H9 (cell line): Measurements from ENCODE around the gene CLEC16A. TPM values are rescaled to one million over a fixed set of nuclear protein-coding genes. Genes with fewer than 3 reads are reported as not detected.

Source experiments
- DNase-seq: peaks from one replicate; pipeline ENCODE4 v3.0.0-alpha.2; 2017
- H2AFZ ChIP-seq: one replicate; pipeline ENCODE4 v1.6.1; 2013; ENCODE audit warnings: mild to moderate bottlenecking, low read length, control low read depth, moderate library complexity
- H2AK5ac ChIP-seq: 2 replicates; pipeline ENCODE4 v1.6.1; 2013; ENCODE audit warnings: low read length, control low read depth, mixed read lengths; ENCODE audit not compliant: insufficient read length
- H2BK120ac ChIP-seq: one replicate; pipeline ENCODE4 v1.6.1; 2013; ENCODE audit warnings: low read depth, mild to moderate bottlenecking, low read length, control low read depth, inconsistent platforms; ENCODE audit not compliant: poor library complexity, severe bottlenecking
- H2BK12ac ChIP-seq: 2 replicates; pipeline ENCODE4 v1.6.1; 2013; ENCODE audit warnings: low read length, control low read depth, mixed read lengths, low read depth; ENCODE audit not compliant: insufficient read length
- H2BK15ac ChIP-seq: 2 replicates; pipeline ENCODE4 v1.6.1; 2013; ENCODE audit warnings: low read depth, low read length, control low read depth
- H2BK20ac ChIP-seq: one replicate; pipeline ENCODE4 v1.6.1; 2013; ENCODE audit warnings: low read depth, mild to moderate bottlenecking, low read length, control low read depth, inconsistent platforms; ENCODE audit not compliant: poor library complexity, severe bottlenecking
- H2BK5ac ChIP-seq: 2 replicates; pipeline ENCODE4 v1.6.1; 2013; ENCODE audit warnings: low read length, control low read depth, mixed read lengths; ENCODE audit not compliant: insufficient read length
- H3K14ac ChIP-seq: 2 replicates; pipeline ENCODE4 v1.6.1; 2013; ENCODE audit warnings: low read length, control low read depth; ENCODE audit not compliant: insufficient read depth
- H3K18ac ChIP-seq: 2 replicates; pipeline ENCODE4 v1.6.1; 2013; ENCODE audit warnings: low read depth, mild to moderate bottlenecking, mixed read lengths, low read length, control low read depth; ENCODE audit not compliant: insufficient read length
- H3K23ac ChIP-seq: 2 replicates; pipeline ENCODE4 v1.6.1; 2013; ENCODE audit warnings: low read length, control low read depth, mixed read lengths, low read depth; ENCODE audit not compliant: insufficient read length
- H3K23me2 ChIP-seq: 2 replicates; pipeline ENCODE4 v1.6.1; 2013; ENCODE audit warnings: low read depth, mild to moderate bottlenecking, mixed read lengths, low read length, control low read depth; ENCODE audit not compliant: insufficient read length, poor library complexity, severe bottlenecking
- H3K27ac ChIP-seq: 2 replicates; pipeline ENCODE4 v1.5.1; 2013; ENCODE audit warnings: low read length, control low read depth, mixed read lengths, low read depth; ENCODE audit not compliant: insufficient read length
- H3K27me3 ChIP-seq: 2 replicates; pipeline ENCODE4 v1.6.1; 2013; ENCODE audit warnings: low read length, control low read depth, inconsistent platforms; ENCODE audit not compliant: insufficient read depth
- H3K4ac ChIP-seq: 2 replicates; pipeline ENCODE4 v1.6.1; 2013; ENCODE audit warnings: low read depth, mild to moderate bottlenecking, control low read depth, inconsistent platforms, low read length, moderate library complexity
- H3K4me1 ChIP-seq: 2 replicates; pipeline ENCODE4 v1.6.1; 2013; ENCODE audit warnings: low read length, control low read depth, inconsistent platforms; ENCODE audit not compliant: insufficient read depth
- H3K4me2 ChIP-seq: 2 replicates; pipeline ENCODE4 v1.6.1; 2013; ENCODE audit warnings: low read length, control low read depth, mixed read lengths; ENCODE audit not compliant: insufficient read length, insufficient read depth
- H3K56ac ChIP-seq: 2 replicates; pipeline ENCODE4 v1.6.1; 2013; ENCODE audit warnings: low read depth, mild to moderate bottlenecking, mixed read lengths, low read length, control low read depth; ENCODE audit not compliant: insufficient read length
- H3K79me1 ChIP-seq: 2 replicates; pipeline ENCODE4 v1.6.1; 2013; ENCODE audit warnings: low read depth, mild to moderate bottlenecking, moderate library complexity, low read length, control low read depth, inconsistent platforms; ENCODE audit not compliant: insufficient read depth, poor library complexity, severe bottlenecking
- H3K79me2 ChIP-seq: 2 replicates; pipeline ENCODE4 v1.6.1; 2013; ENCODE audit warnings: low read length, control low read depth, inconsistent platforms; ENCODE audit not compliant: insufficient read depth
- H3K9ac ChIP-seq: 2 replicates; pipeline ENCODE4 v1.6.1; 2013; ENCODE audit warnings: low read length, control low read depth, mixed read lengths; ENCODE audit not compliant: insufficient read length; ENCODE audit errors: extremely low read depth
- H3K9me3 ChIP-seq: one replicate; pipeline ENCODE4 v1.6.1; 2013; ENCODE audit warnings: low read depth, low read length, inconsistent platforms; ENCODE audit not compliant: control insufficient read depth
- H3T11ph ChIP-seq: one replicate; pipeline ENCODE4 v1.6.1; 2013; ENCODE audit warnings: mild to moderate bottlenecking, low read length, control low read depth, inconsistent platforms
- H4K20me1 ChIP-seq: one replicate; pipeline ENCODE4 v1.6.1; 2013; ENCODE audit not compliant: control insufficient read depth, insufficient read length, insufficient read depth
- H4K5ac ChIP-seq: 2 replicates; pipeline ENCODE4 v1.6.1; 2013; ENCODE audit warnings: low read depth, mild to moderate bottlenecking, mixed read lengths, low read length, control low read depth; ENCODE audit not compliant: insufficient read length
- H4K8ac ChIP-seq: replicated peaks from 2 replicates; pipeline ENCODE4 v1.6.1; 2013; ENCODE audit warnings: low read length, control low read depth, mixed read lengths, low read depth; ENCODE audit not compliant: insufficient read length
- H4K91ac ChIP-seq: 2 replicates; pipeline ENCODE4 v1.6.1; 2013; ENCODE audit warnings: low read depth, mild to moderate bottlenecking, moderate library complexity, mixed read lengths, low read length, control low read depth; ENCODE audit not compliant: insufficient read length
- H3K27ac Mint-ChIP-seq, 3 experiments: 2 replicates in 2 of 3; 3 replicates in 1 of 3; pipeline ENCODE4 v1.8.0; 2020 to 2021; ENCODE audit warnings: mixed read lengths in 3 of 3, mild to moderate bottlenecking in 1 of 3, moderate library complexity in 1 of 3
- H3K27me3 Mint-ChIP-seq: 2 replicates; pipeline ENCODE4 v1.8.0; 2021; ENCODE audit warnings: low read depth, mild to moderate bottlenecking, moderate library complexity, mixed read lengths
- H3K36me3 Mint-ChIP-seq, 3 experiments: 2 replicates in 2 of 3; 3 replicates in 1 of 3; pipeline ENCODE4 v1.8.0; 2020 to 2021; ENCODE audit warnings: low read depth in 3 of 3, mixed read lengths in 3 of 3; ENCODE audit not compliant: insufficient read depth in 1 of 3
- H3K4me1 Mint-ChIP-seq, 2 experiments: 2 replicates each; pipeline ENCODE4 v1.8.0; 2020; ENCODE audit warnings: mixed read lengths in 2 of 2
- H3K4me3 Mint-ChIP-seq, 2 experiments: 2 replicates in 1 of 2; 3 replicates in 1 of 2; pipeline ENCODE4 v1.8.0; 2020 to 2021; ENCODE audit warnings: mild to moderate bottlenecking in 2 of 2, mixed read lengths in 2 of 2, moderate library complexity in 1 of 2
- H3K9me3 Mint-ChIP-seq, 2 experiments: 2 replicates in 1 of 2; 3 replicates in 1 of 2; pipeline ENCODE4 v1.8.0; 2020; ENCODE audit warnings: mild to moderate bottlenecking in 2 of 2, mixed read lengths in 2 of 2, moderate library complexity in 1 of 2
- CTCF ChIP-seq: fragments of 200-600 bp; sonication (generic); conservative IDR thresholded peaks from 3 replicates; pipeline ENCODE4 v1.8.0; 2021; ENCODE audit warnings: antibody characterized with exemption, mild to moderate bottlenecking
- WGBS: extraction: QIAGEN DNeasy Blood & Tissue Kit; methylation state at CpG from one replicate; pipeline ENCODE4 v1.1.7; 2013; ENCODE audit warnings: missing lambda C conversion rate, low lambda C conversion rate, mixed read lengths; ENCODE audit not compliant: insufficient read length; ENCODE audit errors: extremely low coverage; 5-methylcytosine and 5-hydroxymethylcytosine counted together
- total RNA-seq: library from RNA; stranded (reverse); gene quantifications from 2 replicates; pipeline ENCODE4 v1.2.1, GENCODE V29; 2021

CLEC16A gene
- total RNA-seq, 1 experiment from 2014 or later = 15.2 TPM

GRCh38 chr16:11133344-11133943 lies 189.1 kb downstream of the CLEC16A start:
- H3K9ac ChIP-seq = no peak overlapping the region
- no peak overlapping the region for H3K4me2 ChIP-seq

More at GRCh38 chr16:11133344-11133943, 189.1 kb downstream of the CLEC16A start:
- Histone ChIP-seq H2BK12ac (no peak overlapping the region), H2BK5ac (no peak overlapping the region), H3K4ac (no peak overlapping the region), H3K79me1 (no peaks in the 10 kb centered on the region), H4K5ac (no peak overlapping the region), H4K91ac (no peak overlapping the region), H3K14ac (no peak overlapping the region), H4K20me1 (no peaks in the 10 kb centered on the region), H2AFZ (no peak overlapping the region), H3K23ac (no peak overlapping the region), H3T11ph (no peak overlapping the region), H3K79me2 (no peaks in the 10 kb centered on the region), H3K4me1 (no peaks in the 10 kb centered on the region), H3K27ac (no peak overlapping the region), H2BK20ac (no peak overlapping the region), H2BK15ac (no peak overlapping the region), H3K18ac (no peak overlapping the region), H2BK120ac (no peak overlapping the region), H2AK5ac (no peak overlapping the region), H3K27me3 (no peaks in the 10 kb centered on the region), H3K23me2 (no peaks in the 10 kb centered on the region), H4K8ac (no peak overlapping the region), H3K9me3 (no peaks in the 10 kb centered on the region), H3K56ac (no peak overlapping the region)
- Mint-ChIP-seq H3K27me3 (0 out of 2 replicates have a peak, but pooled peaks cover 1% of the 10 kb centered on the region), H3K27ac (peak overlapping the region in 1 of 3 experiments; percentile 81; a peak in 1 of 7 replicates), H3K4me1 (peaks cover 16 to 18% of the 10 kb centered on the region in 2 experiments), H3K4me3 (no peak overlapping the region), H3K9me3 (no peaks in the 10 kb centered on the region), H3K36me3 (no peaks in the 10 kb centered on the region)
- TF ChIP-seq CTCF = no peak
- DNase-seq = peak; percentile 24
- WGBS = no CpG with 5 or more reads among the region's 12 CpGs
